GM10847 (cell line): ENCODE measurements around the gene RICTOR.

Source experiments
- POLR2A ChIP-seq: IDR thresholded peaks from 2 replicates; pipeline ENCODE4 v1.6.1; 2011; ENCODE audit not compliant: insufficient read length; ENCODE audit errors: extremely low read depth

The RICTOR gene

DNA sequence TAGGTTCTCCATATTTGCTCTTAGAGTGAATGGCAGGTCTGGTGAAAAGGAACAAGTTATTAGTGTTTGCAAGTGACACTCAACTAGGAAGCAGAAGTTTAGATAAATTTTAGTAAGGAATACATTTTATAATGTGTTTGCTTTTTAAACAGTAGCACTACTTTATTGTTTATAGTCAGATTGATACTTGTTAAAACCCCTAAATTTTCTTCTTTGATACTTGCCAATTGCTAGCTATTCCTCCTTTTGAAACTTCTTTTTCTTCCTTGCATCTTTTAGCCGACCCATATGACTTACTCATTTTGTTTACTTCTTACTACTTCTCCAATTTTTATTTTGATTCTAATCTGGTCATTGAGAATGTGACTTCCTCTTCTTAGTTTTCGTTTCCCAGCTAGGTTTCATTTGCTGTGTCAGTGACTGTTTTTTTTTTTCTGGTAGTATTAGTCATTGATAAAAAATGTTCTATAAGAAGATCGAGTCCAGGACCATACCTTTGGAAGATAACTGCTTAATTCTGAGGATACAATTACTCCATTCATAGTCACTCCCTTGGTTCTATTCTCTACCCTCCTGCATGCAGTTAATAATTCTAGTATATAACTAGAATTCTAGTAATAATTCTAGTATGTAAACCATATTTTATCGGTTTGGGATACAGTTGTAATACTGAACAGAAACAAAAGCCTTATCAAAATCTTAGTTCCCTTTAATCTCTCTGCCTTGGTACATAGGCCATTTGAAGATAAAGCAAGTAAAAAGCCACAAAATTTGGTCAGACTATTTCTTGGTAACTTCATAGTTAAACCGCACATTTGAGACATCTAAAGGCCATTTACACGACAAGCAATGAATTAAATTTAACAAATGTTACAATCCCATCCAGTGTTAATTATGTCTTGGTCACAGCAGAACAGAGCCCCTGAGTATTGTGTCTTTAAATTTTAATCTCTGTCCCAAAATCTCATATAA is 2.8 kb upstream of the RICTOR start:
- TF ChIP-seq POLR2A = no peak

DNA sequence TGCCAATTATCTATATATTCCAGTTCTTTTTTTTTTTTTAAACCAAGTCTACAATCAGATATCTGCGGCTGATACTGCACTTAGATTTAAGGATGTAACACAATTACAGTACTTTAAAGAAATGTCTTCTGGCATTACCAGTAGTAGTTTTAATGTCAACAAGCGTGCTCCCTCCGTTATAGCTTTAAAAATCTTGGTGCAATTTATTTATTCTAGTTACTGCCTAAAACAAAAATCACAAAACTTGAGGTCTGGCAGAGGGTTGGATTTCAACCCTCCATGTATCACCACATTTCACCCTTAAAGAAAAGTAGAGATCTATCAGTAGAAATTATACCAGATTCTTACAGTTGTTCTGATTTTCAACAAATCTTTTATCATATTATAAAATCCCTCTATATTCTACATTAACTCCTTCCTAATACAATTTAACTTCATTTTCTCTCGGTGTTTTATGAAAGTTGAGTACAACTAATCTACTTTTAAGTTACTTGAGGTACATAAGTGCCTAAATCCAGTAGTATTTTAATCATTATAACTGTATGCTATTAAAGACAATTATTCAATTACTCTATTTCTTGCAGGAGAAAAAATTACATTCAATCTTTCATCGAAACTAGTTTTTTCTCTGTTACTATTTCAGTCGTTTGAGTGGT is 2.0 kb upstream of the RICTOR start:
- no peak for TF ChIP-seq POLR2A

DNA sequence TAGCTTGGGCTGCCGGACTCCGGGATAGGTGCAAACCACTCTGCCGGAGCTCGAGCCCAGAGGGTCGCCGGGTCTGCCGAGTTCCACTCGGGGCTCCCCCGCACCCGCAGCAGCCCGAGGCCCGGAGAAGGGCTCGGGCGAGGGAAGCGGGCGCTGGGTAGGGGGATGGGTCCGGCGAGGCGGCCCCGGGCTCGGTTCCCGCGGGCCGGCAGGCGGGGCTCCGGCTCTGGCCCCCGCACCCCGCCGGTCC is 507 bp downstream of the RICTOR start:
- no peak for TF ChIP-seq POLR2A

DNA sequence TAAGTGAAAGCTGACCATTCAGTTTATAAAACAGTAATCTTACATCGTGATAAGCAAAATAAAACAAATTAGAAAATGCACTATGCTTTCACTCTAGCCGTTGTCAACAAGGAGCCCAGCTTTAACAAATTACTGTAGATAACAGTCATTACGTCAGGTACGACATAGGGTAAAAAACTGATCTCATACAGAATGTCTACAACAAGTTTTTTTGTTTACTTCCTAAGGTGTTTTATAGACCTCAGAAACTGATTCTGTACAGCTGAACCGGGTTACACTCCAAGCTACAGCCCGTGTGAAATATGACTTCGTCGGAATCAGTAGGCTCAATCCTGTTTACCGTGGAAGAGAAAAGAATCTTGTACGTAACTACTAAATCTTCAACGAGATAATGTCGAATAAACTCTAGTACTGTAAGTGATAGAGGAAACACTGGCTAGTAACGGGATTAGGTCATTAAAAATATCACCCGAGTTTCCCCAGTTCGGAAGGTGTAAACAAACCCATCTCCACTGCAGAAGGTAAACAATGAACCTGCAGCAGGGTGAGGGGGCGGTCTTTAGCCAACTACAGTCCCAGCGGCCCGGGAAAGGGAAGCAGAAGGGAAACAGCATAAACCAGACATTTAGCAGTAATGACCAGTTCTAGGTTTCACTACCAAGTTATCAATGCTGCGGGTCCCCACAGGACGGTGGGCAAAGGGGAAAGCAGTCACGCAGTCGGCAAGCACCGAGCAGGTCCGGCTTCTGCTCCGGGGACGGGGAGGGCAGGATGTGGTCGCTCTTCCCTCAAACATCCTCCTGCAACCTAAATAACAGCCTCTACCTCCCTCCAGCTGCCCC is 1.1 kb downstream of the RICTOR start:
- TF ChIP-seq POLR2A = no peak

DNA sequence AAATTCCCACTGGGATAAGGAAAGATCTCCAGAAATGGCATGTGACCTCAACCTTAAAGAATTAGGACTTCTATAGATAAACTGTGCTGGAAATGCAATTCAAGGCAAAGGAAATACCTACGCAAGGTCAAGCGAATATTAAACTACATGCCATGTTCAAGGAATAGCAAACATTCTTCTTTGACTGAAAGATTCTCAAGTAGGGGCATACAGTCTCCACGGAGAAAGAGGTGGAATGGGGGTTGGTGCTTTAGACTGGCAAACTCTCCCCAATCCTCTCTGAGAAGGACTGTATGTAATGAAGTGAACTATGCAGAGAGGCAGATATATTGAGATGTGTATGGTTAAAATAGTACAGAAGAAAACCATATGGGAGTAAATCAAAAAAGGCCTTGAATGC is 6.1 kb downstream of the RICTOR start:
- no peak for TF ChIP-seq POLR2A

DNA sequence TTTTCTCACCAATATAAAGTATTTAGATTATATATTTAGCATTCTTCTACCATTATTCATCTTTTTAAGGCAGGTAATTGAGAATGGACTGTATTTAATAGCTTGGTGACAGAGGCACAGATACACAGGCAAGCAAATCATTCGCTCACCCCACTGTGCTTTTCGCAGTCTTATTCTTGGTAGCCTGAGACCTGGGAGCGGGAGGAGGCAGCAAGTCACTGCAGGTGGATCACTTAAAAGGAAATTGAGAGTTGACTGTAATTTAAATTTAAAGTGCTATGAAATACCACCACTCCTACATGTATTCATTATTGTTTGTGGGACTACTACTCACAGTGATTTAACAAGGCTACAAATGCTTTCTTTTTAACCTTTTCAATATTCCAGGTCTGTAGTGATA is 9.7 kb downstream of the RICTOR start:
- TF ChIP-seq POLR2A = no peak

DNA sequence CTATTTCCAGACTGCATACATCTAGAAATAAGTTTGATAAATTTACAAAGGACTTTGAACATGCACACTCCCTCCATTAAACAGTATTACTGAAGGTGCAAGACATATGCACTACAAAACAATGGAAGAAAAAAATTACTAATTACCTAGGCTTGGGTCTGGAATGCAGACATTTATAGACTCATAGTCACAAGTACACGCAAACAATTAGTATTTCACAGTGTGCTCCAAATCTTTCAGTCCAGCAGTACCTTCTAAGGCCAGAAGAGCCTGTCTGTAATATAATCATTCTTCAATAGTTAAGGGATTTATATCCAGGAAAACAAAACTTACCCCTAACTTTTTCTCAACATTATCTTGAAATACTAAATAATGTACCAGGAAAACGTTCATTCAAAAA is 11.2 kb downstream of the RICTOR start:
- TF ChIP-seq POLR2A = no peak

DNA sequence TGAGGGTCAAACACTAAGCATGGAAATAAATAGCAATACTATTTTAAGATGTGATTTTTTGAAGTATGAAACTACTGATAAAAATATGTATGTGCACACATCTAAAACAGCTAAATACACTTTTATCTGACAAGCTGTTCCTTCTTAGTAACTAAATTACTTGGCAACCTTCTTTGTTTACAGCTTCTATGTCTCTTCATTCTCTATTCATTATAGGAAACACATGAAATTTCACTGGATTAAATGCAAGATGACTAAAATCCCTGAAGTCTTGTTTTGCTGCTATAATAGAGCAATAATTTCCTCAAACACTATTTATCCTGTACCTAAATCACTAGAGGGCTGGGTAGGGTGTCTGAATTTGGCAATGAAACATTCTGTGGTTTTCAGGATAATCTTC is 11.7 kb downstream of the RICTOR start:
- no peak for TF ChIP-seq POLR2A

DNA sequence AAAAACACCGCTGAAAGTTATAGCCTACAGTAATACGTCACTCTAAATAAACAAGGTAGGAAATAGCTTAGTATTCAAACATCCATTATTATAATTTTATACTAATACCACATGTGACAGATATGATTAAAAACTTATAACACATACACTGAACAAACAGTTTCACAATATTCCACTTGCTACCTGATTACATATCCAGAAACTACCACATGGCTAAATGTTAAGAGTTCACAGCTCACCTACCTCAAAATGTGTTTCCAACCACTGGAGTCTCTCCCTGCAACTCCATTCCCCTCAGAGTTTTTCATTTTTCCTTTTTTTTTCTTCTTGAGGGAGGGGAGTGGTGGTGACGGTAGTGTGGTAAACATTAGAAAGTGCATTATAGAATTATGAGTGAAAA is 12.1 kb downstream of the RICTOR start:
- TF ChIP-seq POLR2A = no peak

DNA sequence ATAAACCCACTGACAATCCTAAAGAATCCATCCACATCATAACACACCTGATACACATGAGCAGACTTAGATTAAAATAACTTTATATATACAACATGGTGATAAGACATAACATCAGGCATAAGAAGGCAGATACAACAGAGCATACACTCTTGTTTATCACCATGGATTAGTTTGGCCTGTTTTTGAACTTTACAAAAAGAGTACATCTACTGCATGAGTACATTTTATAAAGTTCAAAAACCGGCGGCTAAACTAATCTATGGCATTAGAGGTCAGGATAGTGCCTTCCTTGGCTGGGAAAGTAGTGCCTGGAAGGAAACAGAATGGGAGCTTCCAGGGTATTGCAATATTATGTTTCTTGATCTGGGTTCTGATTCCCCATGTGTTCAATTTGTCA is 15.1 kb downstream of the RICTOR start:
- no peak for TF ChIP-seq POLR2A

DNA sequence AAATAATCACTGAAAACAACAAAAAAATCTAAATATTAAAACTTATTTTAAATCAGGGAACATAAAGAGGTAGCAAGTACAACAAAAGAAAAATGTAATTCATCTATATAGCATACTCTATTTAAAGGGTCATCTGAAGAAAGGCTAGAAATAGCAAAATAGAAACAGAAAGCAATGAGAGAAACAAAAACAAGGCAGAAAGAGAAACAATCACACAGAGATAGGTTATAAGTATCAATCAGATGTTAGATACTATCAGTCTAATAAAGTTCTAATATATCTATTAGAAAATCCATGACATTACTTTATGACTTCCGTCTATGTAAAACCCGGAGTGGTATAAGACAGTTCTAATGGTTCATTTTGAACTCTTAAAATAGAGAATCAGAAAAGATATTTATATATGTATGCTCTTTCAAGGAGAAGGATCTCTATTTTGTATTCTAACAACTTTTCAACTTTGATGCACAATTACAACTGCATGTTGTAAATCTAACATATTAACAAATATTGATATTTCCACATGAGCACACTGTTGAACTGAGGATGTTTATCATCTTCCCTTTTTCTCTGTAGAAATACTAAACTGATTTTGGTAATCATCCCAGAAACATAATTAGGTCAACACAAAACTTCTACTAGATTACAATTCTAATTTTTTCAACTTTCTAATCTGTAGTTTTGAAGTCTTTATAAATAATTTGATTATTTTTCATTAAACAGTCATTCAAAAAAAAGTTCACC is 15.8 kb downstream of the RICTOR start:
- no peak for TF ChIP-seq POLR2A

DNA sequence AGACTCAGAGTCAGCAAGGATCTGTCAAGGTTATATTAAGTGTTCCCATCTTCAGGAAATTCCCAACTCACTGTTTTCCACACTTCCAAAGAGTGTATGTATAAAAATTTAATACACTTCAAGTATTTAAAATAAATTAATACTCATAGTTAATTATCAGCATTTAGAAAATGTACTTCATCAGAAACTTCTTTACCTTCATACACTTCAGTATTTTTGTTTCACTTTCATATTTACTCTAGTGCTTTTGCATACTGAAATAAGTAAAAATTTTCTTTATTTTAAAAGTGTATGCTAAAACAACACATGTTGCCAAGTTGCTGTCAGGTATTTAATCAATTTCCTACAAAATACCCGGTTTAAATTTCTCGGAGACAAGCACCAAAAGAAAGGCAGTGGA is 16.5 kb downstream of the RICTOR start:
- TF ChIP-seq POLR2A = no peak

DNA sequence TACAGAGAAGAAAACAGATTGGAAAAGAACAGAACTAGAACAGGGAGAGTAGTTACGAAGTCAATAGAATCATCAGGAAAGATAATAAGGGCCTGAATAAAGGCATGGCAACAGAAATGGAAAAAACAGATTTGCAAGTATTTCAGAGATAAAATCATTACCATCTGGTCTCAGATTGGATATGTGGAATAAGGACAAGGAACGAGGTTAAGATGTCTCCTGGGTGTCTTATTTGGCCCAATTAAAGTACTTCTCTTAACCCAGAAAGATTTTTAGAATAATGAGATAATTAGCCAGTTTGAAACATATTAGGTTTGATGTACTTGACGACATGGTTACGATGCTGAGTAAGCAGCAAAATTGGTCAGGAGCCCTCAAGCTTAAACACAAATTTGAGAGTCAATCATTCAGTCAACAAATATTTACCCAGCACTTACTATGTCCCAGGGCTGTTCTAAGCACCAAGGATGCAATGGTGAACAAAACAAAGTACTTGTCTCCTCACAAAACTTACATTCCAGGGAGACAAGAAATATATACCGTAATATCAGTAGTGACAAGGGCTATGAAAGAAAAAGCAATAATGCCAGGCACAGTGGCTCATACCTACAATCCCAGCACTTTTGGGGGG is 18.3 kb downstream of the RICTOR start:
- TF ChIP-seq POLR2A = no peak

DNA sequence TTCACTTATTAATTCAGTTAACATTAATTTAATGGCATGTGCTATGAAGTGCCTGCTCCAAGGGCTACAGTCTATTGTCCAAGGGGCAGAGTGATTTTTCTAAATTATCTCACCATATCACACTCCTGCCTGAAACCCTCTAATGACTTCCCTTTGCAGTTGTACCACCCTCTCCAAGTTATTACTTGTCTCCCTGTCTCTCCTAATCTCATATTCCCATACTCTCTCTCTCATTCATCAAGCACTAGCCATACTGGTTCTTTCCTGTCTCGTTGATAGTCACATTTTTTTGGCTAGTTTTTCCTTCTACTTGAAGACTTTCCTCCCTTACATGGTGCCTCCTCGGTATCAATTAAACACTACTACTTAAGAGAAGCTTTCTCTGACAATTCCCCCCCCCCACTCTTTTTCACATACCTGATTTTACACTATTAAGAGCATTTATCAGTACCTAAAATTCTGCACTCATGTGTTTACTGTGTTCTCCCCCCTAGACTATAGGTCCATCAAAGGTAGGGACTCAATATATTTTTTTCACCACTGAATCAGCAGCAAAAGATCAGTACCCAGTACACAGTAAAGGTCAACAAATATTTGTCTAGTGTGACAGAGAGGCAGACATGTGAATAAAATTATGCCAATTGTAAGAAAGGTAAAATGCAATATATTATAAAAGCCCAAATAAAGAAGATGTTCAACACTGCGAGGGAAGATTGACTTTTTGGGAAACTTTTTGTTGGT is 19.0 kb downstream of the RICTOR start:
- TF ChIP-seq POLR2A = no peak

DNA sequence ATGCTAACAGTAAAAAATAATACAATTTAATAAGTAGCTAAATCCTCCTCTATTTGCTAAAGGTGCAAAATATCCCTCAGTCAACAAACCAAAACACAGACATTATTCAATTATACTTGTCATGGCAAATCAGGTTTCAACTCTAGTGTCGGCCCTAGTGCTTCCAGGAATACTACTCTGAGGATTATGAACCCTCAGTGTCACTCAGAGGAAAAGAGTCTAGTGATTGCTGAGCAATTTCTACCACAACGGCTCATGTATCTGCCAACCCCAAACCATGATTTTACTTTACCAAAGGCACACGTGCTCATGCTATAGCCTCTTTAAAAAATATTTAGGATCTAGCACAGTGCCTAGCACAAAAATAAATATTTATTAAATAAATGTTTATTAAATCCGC is 21.0 kb downstream of the RICTOR start:
- TF ChIP-seq POLR2A = no peak

DNA sequence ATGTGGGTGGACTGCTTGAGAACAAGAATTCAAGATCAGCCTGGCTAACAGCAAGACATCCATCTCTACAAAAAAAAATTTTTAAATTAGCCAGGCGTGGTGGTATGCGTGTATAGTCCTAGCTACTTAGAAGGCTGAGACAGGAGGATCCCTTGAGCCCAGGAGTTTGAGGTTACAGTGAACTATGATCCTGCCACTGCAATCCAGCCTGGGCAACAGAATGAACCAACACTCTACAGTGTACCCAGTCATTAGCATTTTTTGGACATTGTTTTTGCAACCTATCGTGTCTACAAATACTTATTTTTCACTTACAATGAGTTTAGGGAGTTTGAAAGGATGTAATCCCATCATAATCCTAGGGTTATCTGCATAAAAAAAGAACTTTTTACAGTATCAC is 22.1 kb downstream of the RICTOR start:
- TF ChIP-seq POLR2A = no peak
